Caco-2 (cell line): ENCODE measurements around the gene GRM5. TPM values are rescaled to one million over a fixed set of nuclear protein-coding genes. Genes with fewer than 3 reads are reported as not detected.

Experiments
- BruUV-seq: library from RNA; stranded (reverse); fragments of 400-500 nt; replicated peaks from 2 replicates; lab custom pipeline; 2021; lab: Mats Ljungman, UMichigan
- CTCF ChIA-PET: fragments of 300-600 bp; sonication (Branson Sonifier 250); formaldehyde crosslinking; loops from one replicate; lab custom pipeline; 2022; ENCODE audit warnings: antibody characterized with exemption; lab: Charles Lee
- POLR2A ChIA-PET: fragments of 300-600 bp; sonication (Branson Sonifier 250); formaldehyde crosslinking; loops from one replicate; lab custom pipeline; 2022; ENCODE audit warnings: antibody characterized with exemption; lab: Charles Lee
- DNase-seq, 2 experiments: peaks; one replicate each; pipeline versions ENCODE4 v3.0.0 to v3.0.0-alpha.2; 2020 to 2022
- H3K27me3 ChIP-seq: replicated peaks from 2 replicates; pipeline ENCODE4 v1.6.0; 2011; ENCODE audit warnings: low read length; ENCODE audit not compliant: control insufficient read depth, insufficient read depth
- H3K36me3 ChIP-seq: 2 replicates; pipeline ENCODE4 v1.5.1; 2011; ENCODE audit warnings: low read length; ENCODE audit not compliant: control insufficient read depth, insufficient read depth
- H3K4me1 ChIP-seq: fragments of 250-450 bp; sonication (Bioruptor Pico); 2 replicates; pipeline ENCODE4 v1.5.1; 2020; ENCODE audit warnings: mild to moderate bottlenecking
- H3K4me3 ChIP-seq: 2 replicates; pipeline ENCODE4 v1.5.1; 2011; ENCODE audit warnings: low read depth, mild to moderate bottlenecking, control low read depth, low read length
- H3K9me3 ChIP-seq: fragments of 250-450 bp; sonication (Bioruptor Pico); 2 replicates; pipeline ENCODE4 v1.5.1; 2020; ENCODE audit warnings: mild to moderate bottlenecking, moderate library complexity
- H3K27ac Mint-ChIP-seq: one replicate; pipeline ENCODE4 v1.8.0; 2022; ENCODE audit warnings: mixed read lengths; ENCODE audit not compliant: unreplicated experiment
- H3K27me3 Mint-ChIP-seq: one replicate; pipeline ENCODE4 v1.8.0; 2022; ENCODE audit warnings: mixed read lengths; ENCODE audit not compliant: insufficient read depth, unreplicated experiment
- H3K36me3 Mint-ChIP-seq: one replicate; pipeline ENCODE4 v1.8.0; 2022; ENCODE audit warnings: mild to moderate bottlenecking, mixed read lengths; ENCODE audit not compliant: insufficient read depth, unreplicated experiment
- H3K4me1 Mint-ChIP-seq: one replicate; pipeline ENCODE4 v1.8.0; 2022; ENCODE audit warnings: low read depth, mixed read lengths; ENCODE audit not compliant: unreplicated experiment
- H3K4me3 Mint-ChIP-seq: one replicate; pipeline ENCODE4 v1.8.0; 2022; ENCODE audit warnings: mild to moderate bottlenecking, moderate library complexity, mixed read lengths; ENCODE audit not compliant: unreplicated experiment
- H3K9me3 Mint-ChIP-seq: one replicate; pipeline ENCODE4 v1.8.0; 2022; ENCODE audit warnings: mixed read lengths; ENCODE audit not compliant: unreplicated experiment
- intact Hi-C: fragments of 100-400 bp; cut with micrococcal nuclease; formaldehyde crosslinking; loops from one replicate; pipeline ENCODE4 v1.10.0; 2022; ENCODE audit not compliant: unreplicated experiment
- total RNA-seq: library from RNA; stranded (reverse); gene quantifications from 2 replicates; pipeline ENCODE4 v1.2.3, GENCODE V29; 2022
- TF ChIP-seq, protein P1 (sequence below), 2 experiments: fragments of 200-600 bp in 1 of 2; IDR thresholded peaks; 1 replicate in 1 of 2; 2 replicates in 1 of 2; pipeline versions ENCODE4 v1.5.1 to v1.8.0; 2011 to 2022; ENCODE audit warnings: antibody characterized with exemption in 1 of 2, control low read depth in 1 of 2, inconsistent platforms in 1 of 2, low read depth in 1 of 2, low read length in 1 of 2, mild to moderate bottlenecking in 1 of 2, moderate library complexity in 1 of 2; ENCODE audit not compliant: insufficient read depth in 1 of 2, severe bottlenecking in 1 of 2, unreplicated experiment in 1 of 2

GRM5 gene
- total RNA-seq, 1 experiment from 2014 or later = not detected

DNA sequence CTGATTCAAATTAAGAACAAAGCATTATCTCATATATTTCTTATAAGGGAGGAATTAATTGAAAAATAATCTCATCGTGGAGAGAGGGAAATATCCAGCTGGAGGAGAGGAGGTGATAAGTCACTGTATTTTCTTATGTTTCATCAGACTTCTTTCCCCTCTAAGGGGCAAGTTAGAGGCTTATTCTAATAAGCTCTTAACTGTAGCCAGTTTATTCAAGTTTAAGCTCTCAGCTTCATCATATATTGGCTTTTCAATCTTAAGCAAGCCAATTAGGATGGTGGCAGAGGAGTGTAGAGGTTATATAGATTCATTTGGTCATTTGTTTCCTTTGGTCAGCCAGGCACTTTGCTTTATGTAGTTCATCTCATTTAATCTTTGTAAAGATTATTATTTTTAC is 256.7 kb downstream of the GRM5 start:
- Histone ChIP-seq H3K36me3 (no peaks in the 10 kb centered on the region), H3K9me3 (peaks cover 2% of the 10 kb centered on the region; the same call in 1 of the 2 replicates), H3K4me3 (no peak overlapping the region), H3K4me1 (no peaks in the 10 kb centered on the region), H3K27me3 (no peaks in the 10 kb centered on the region)
- BruUV-seq = no TSS peak
- H3K4me3 Mint-ChIP-seq = no peak overlapping the region
- H3K9me3 Mint-ChIP-seq = no peaks in the 10 kb centered on the region
- H3K27me3 Mint-ChIP-seq = no peaks in the 10 kb centered on the region
- DNase-seq = no peak
- TF ChIP-seq, protein P1, sequence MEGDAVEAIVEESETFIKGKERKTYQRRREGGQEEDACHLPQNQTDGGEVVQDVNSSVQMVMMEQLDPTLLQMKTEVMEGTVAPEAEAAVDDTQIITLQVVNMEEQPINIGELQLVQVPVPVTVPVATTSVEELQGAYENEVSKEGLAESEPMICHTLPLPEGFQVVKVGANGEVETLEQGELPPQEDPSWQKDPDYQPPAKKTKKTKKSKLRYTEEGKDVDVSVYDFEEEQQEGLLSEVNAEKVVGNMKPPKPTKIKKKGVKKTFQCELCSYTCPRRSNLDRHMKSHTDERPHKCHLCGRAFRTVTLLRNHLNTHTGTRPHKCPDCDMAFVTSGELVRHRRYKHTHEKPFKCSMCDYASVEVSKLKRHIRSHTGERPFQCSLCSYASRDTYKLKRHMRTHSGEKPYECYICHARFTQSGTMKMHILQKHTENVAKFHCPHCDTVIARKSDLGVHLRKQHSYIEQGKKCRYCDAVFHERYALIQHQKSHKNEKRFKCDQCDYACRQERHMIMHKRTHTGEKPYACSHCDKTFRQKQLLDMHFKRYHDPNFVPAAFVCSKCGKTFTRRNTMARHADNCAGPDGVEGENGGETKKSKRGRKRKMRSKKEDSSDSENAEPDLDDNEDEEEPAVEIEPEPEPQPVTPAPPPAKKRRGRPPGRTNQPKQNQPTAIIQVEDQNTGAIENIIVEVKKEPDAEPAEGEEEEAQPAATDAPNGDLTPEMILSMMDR (IDR thresholded peaks at IDR 0.05; ENCODE audit: insufficient read depth in 1 of 2, low read depth in 1 of 2, low read length in 1 of 2, severe bottlenecking in 1 of 2, unreplicated experiment in 1 of 2) = no peak
- no peaks in the 10 kb centered on the region for H3K4me1 Mint-ChIP-seq
- H3K27ac Mint-ChIP-seq = no peak overlapping the region
- intact Hi-C loops = no loop called here
- ChIA-PET CTCF (no interaction called here), POLR2A (no interaction called here)
- no peaks in the 10 kb centered on the region for H3K36me3 Mint-ChIP-seq

- no peaks in the 10 kb centered on the region for H3K27me3 Mint-ChIP-seq
- no peak for DNase-seq
- H3K4me1 Mint-ChIP-seq = no peaks in the 10 kb centered on the region
- ChIA-PET POLR2A (no interaction called here), CTCF (no interaction called here)
- no peaks in the 10 kb centered on the region for H3K9me3 Mint-ChIP-seq
- intact Hi-C loops = no loop called here
- no peaks in the 10 kb centered on the region for H3K36me3 Mint-ChIP-seq
- H3K27ac Mint-ChIP-seq = no peak overlapping the region
- Histone ChIP-seq H3K9me3 (peaks cover 2% of the 10 kb centered on the region; the same call in 1 of the 2 replicates), H3K36me3 (no peaks in the 10 kb centered on the region), H3K27me3 (no peaks in the 10 kb centered on the region), H3K4me3 (no peak overlapping the region), H3K4me1 (no peaks in the 10 kb centered on the region)
- BruUV-seq = no TSS peak
- no peak overlapping the region for H3K4me3 Mint-ChIP-seq
- TF ChIP-seq, protein P1 (IDR thresholded peaks at IDR 0.05; ENCODE audit: insufficient read depth in 1 of 2, low read depth in 1 of 2, low read length in 1 of 2, severe bottlenecking in 1 of 2, unreplicated experiment in 1 of 2) = no peak
Observed at GRCh38 chr11:88807349-88807748, 258.4 kb downstream of the GRM5 start.

GRCh38 chr11:88806410-88806809 is 259.4 kb downstream of the GRM5 start:
- no peaks in the 10 kb centered on the region for H3K36me3 Mint-ChIP-seq
- H3K4me3 ChIP-seq = no peak overlapping the region
- H3K4me1 ChIP-seq = no peaks in the 10 kb centered on the region
- CTCF ChIA-PET = no interaction called here
- intact Hi-C loops = no loop called here
- peaks cover 3% of the 10 kb centered on the region for H3K4me1 Mint-ChIP-seq
- no peaks in the 10 kb centered on the region for H3K27me3 Mint-ChIP-seq
- POLR2A ChIA-PET = no interaction called here
- H3K27me3 ChIP-seq = no peaks in the 10 kb centered on the region
- peaks cover 2% of the 10 kb centered on the region; the same call in 1 of the 2 replicates for H3K9me3 ChIP-seq
- no peak overlapping the region for H3K4me3 Mint-ChIP-seq
- no peaks in the 10 kb centered on the region for H3K9me3 Mint-ChIP-seq
- BruUV-seq = no TSS peak
- no peak overlapping the region for H3K27ac Mint-ChIP-seq
- DNase-seq = no peak
- H3K36me3 ChIP-seq = no peaks in the 10 kb centered on the region
- TF ChIP-seq, protein P1 (IDR thresholded peaks at IDR 0.05; ENCODE audit: insufficient read depth in 1 of 2, low read depth in 1 of 2, low read length in 1 of 2, severe bottlenecking in 1 of 2, unreplicated experiment in 1 of 2) = no peak
